ENCODE measurements around the gene UBAP2L.

The UBAP2L gene

DNA sequence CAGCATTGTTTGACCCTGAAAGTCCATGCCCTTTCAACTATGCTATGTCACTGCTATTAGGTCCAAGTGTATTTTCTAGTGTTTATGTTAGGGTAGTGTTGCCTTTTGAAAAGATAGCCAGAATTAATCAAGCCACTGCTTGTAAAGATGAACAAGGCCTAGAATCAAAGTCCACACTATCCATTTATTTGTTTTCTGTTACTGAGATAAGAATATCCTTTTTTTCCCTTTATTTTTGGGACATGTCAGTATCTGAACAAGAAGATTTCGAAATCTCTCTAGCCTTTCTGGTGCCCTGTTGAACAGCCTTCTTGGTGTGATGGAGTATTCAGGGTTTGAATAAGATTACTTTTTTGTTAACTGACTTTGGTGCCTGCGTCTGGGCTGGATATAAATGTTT lies 16.7 kb downstream of the UBAP2L start:
- no peak for TF ChIP-seq SIN3A (IDR thresholded peaks at IDR 0.05; ENCODE audit: borderline replicate concordance, insufficient read depth, low read length)

DNA sequence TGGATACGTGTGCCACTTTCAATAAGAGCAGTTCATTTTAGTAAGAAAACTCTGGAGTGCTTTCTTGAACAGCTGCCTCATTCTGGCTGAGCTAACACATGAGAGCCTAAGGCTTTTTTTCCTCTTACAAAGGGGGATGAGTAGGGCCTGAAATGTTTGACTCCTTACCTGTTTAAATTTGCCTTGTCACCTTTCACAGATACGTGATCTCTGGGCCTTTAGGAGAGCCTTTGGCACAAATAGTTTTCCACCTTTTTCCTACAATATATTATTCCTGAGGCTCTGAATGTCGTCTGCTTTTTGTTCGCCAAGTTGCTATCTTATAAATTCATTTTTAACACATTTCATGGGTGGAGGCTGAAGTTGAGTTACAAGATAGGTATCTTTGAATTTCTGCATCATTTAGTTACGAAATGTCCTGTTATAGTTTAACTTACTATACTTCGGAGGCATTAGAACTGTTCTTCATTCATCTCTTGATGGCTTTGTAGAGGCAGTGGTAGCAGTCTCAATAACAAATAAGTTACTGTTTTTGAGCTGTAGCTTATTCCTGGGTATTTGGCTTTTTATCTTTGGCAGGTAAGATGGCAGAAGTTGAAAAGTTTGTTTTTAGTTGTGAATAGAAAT lies 17.2 kb downstream of the UBAP2L start:
- TF ChIP-seq SIN3A (IDR thresholded peaks at IDR 0.05; ENCODE audit: borderline replicate concordance, insufficient read depth, low read length): no peak
- TF ChIP-seq, protein P1, sequence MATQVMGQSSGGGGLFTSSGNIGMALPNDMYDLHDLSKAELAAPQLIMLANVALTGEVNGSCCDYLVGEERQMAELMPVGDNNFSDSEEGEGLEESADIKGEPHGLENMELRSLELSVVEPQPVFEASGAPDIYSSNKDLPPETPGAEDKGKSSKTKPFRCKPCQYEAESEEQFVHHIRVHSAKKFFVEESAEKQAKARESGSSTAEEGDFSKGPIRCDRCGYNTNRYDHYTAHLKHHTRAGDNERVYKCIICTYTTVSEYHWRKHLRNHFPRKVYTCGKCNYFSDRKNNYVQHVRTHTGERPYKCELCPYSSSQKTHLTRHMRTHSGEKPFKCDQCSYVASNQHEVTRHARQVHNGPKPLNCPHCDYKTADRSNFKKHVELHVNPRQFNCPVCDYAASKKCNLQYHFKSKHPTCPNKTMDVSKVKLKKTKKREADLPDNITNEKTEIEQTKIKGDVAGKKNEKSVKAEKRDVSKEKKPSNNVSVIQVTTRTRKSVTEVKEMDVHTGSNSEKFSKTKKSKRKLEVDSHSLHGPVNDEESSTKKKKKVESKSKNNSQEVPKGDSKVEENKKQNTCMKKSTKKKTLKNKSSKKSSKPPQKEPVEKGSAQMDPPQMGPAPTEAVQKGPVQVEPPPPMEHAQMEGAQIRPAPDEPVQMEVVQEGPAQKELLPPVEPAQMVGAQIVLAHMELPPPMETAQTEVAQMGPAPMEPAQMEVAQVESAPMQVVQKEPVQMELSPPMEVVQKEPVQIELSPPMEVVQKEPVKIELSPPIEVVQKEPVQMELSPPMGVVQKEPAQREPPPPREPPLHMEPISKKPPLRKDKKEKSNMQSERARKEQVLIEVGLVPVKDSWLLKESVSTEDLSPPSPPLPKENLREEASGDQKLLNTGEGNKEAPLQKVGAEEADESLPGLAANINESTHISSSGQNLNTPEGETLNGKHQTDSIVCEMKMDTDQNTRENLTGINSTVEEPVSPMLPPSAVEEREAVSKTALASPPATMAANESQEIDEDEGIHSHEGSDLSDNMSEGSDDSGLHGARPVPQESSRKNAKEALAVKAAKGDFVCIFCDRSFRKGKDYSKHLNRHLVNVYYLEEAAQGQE (IDR thresholded peaks at IDR 0.05; ENCODE audit: insufficient read depth in 1 of 2, low read depth in 2 of 2, low read length in 2 of 2): no peak
- TF ChIP-seq TAF1 (IDR thresholded peaks at IDR 0.05; ENCODE audit: borderline replicate concordance, insufficient read depth, low read length): no peak
- TF ChIP-seq POLR2AphosphoS5 (IDR thresholded peaks at IDR 0.05; ENCODE audit: low read depth, low read length): no peak
- TF ChIP-seq FOXP2 (optimal IDR thresholded peaks at IDR 0.05; ENCODE audit: borderline replicate concordance, extremely low read depth, extremely low read length, insufficient read depth): no peak

DNA sequence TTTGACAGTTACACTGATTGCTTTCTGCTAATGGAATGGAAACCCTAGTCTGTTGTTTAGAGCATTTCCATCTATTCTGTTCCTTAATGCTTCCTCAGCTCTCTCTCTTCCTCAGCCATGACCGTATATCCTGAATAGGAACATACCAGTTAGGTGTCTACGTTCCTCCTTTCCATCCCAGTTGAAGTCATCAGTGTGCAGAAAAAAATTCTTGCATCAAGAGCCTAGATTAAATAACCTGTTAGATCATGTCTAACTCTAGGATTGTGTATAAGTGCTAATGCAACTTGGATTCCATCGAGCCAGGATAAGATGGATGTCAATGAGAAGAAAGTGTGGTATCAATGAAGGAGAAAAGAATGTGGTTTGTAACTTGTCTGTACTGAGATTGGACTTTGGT lies 18.7 kb downstream of the UBAP2L start:
- no peak for TF ChIP-seq TAF1 (IDR thresholded peaks at IDR 0.05; ENCODE audit: borderline replicate concordance, insufficient read depth, low read length)
- no peak for TF ChIP-seq SIN3A (IDR thresholded peaks at IDR 0.05; ENCODE audit: borderline replicate concordance, insufficient read depth, low read length)
- no peak for TF ChIP-seq POLR2AphosphoS5 (IDR thresholded peaks at IDR 0.05; ENCODE audit: low read depth, low read length)
- TF ChIP-seq FOXP2 (optimal IDR thresholded peaks at IDR 0.05; ENCODE audit: borderline replicate concordance, extremely low read depth, extremely low read length, insufficient read depth): no peak
- TF ChIP-seq, protein P1 (IDR thresholded peaks at IDR 0.05; ENCODE audit: insufficient read depth in 1 of 2, low read depth in 2 of 2, low read length in 2 of 2): no peak

DNA sequence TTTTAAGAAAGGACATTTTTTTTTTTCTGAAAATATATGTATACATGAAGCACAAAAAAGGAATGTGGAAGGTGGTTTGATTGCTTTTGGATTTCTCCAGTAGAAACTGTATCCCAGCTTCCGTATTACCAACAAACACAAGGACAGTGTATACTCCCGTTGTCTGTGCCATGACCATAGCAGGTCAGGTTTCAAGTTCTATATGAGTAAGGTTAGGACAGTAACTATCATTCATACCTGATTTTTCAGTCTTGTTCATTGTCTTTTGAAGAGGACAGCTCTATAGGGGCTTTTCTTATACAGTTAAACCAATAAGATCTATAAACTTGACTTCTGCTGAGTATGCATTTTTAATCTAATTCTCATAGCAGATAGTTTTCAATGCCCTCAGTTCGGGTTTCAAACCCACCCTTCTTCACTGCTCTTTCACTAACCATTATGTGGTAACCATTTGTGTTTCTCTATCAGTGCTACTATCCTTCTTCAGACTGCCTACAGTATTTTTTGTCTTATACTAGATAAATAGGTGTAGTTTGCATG lies 19.6 kb downstream of the UBAP2L start:
- TF ChIP-seq, protein P1 (IDR thresholded peaks at IDR 0.05; ENCODE audit: insufficient read depth in 1 of 2, low read depth in 2 of 2, low read length in 2 of 2): no peak
- no peak for TF ChIP-seq FOXP2 (optimal IDR thresholded peaks at IDR 0.05; ENCODE audit: borderline replicate concordance, extremely low read depth, extremely low read length, insufficient read depth)
- no peak for TF ChIP-seq POLR2AphosphoS5 (IDR thresholded peaks at IDR 0.05; ENCODE audit: low read depth, low read length)

DNA sequence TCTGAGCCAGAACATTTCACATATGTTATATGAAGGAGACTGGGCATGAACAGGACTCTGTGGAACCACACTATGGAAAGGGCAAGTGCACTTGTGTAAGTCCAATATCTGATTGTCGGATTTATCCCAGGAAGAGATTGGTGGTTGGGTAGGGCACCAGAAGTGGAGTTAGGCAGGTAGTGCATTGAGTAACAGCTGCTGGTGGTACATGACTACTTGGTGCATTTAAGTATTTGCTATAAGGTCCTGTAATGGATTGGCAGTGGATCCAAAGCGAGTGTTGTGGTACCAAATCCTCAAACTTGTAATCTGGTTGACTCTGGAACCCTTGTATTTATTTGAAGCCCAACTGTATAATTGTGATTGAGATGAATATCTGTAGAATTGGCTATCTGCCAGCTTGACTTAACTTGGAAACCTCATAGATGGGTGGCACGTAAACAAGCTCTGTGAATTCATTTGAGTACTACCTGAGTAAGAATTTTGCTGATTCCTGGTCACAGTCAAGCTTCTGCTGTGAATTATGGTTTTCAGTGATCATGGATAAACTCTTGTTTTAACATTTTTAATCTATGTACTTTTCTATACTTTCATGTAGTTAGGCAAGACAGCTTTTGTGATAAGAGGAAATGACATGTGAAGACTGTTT lies 21.1 kb downstream of the UBAP2L start:
- no peak for TF ChIP-seq TAF1 (IDR thresholded peaks at IDR 0.05; ENCODE audit: borderline replicate concordance, insufficient read depth, low read length)
- no peak for TF ChIP-seq SIN3A (IDR thresholded peaks at IDR 0.05; ENCODE audit: borderline replicate concordance, insufficient read depth, low read length)
- TF ChIP-seq POLR2AphosphoS5 (IDR thresholded peaks at IDR 0.05; ENCODE audit: low read depth, low read length): no peak
- no peak for TF ChIP-seq FOXP2 (optimal IDR thresholded peaks at IDR 0.05; ENCODE audit: borderline replicate concordance, extremely low read depth, extremely low read length, insufficient read depth)
- TF ChIP-seq, protein P1 (IDR thresholded peaks at IDR 0.05; ENCODE audit: insufficient read depth in 1 of 2, low read depth in 2 of 2, low read length in 2 of 2): no peak

Data from PFSK-1 (cell line).